ENCODE data around the gene RNF182. TPM values are rescaled to one million over a fixed set of nuclear protein-coding genes. Genes with fewer than 3 reads are reported as not detected.
A peak's percentile ranks its signal among the peaks of the same experiment; 100 is the strongest.

The RNF182 gene
- total RNA-seq, 1 donor from 2014 or later, result 2.8 TPM

DNA sequence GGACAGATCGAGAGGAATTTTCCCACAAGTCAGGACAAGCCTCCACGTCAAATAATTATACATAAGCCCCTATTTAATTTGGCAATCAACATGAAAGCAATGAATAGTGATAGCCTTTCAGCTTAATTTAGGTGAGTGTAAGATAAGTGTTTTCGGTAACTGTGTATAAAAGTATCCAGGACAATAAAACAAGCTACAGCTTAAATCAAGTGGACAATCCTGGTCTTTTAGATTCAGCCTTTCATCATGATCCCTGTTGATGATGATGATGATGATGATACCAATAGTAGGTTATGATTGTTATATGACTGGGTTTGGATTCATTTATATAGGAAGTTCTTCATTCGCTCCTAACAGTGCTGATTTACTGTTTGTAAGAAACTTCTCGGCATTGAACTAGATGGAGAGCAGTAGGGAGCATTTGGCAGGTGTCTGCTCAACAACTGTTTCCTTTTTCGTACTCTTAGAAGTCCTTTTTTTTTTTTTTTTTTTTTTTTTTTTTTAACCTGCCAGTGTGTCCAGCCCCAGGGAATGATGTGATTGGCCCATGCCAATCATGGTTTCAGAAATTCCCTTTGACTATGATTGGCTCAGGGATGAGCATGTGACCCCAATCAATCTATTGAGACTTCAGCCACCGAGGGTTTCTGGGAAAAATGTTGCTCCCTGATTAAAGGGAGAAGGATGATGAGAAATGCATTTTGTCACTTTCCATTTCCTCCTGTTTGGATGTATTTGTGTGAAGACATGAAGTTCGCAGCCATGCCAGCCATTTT lies 11.3 kb upstream of the RNF182 start:
- peaks cover 6% of the 10 kb centered on the region for H3K27me3 Mint-ChIP-seq
- H3K4me3 Mint-ChIP-seq, result no peak overlapping the region
- peaks cover 4% of the 10 kb centered on the region for H3K9me3 Mint-ChIP-seq
- TF ChIP-seq, protein P1, sequence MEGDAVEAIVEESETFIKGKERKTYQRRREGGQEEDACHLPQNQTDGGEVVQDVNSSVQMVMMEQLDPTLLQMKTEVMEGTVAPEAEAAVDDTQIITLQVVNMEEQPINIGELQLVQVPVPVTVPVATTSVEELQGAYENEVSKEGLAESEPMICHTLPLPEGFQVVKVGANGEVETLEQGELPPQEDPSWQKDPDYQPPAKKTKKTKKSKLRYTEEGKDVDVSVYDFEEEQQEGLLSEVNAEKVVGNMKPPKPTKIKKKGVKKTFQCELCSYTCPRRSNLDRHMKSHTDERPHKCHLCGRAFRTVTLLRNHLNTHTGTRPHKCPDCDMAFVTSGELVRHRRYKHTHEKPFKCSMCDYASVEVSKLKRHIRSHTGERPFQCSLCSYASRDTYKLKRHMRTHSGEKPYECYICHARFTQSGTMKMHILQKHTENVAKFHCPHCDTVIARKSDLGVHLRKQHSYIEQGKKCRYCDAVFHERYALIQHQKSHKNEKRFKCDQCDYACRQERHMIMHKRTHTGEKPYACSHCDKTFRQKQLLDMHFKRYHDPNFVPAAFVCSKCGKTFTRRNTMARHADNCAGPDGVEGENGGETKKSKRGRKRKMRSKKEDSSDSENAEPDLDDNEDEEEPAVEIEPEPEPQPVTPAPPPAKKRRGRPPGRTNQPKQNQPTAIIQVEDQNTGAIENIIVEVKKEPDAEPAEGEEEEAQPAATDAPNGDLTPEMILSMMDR (conservative IDR thresholded peaks at IDR 0.05), result no peak
- H3K27ac Mint-ChIP-seq, result peak overlapping the region; percentile 4
- H3K4me1 Mint-ChIP-seq (ENCODE audit: unreplicated experiment), result peaks cover 31% of the 10 kb centered on the region
- no peak for DNase-seq (ENCODE audit: extremely low spot score, unreplicated experiment)
- no peaks in the 10 kb centered on the region for H3K36me3 Mint-ChIP-seq

DNA sequence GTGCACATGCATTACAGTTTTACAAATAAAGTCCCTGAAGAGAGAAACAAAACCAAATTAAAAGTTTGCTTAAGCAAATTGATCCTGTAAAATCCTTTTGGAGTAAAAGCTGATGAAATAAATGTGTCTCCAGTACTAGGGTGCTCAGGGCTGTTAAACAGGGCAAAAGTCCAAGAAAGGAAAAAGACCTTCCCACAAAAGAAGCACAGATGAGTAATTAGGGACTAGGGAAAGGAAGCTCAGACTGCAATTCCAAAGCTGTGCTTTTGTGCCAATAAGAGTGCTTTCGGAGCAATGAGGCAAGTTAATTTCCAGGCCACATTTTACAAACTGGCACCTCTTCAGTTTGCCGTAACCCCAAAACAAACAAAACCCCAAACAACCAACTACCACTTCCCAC lies 10.4 kb upstream of the RNF182 start:
- no peak for DNase-seq (ENCODE audit: extremely low spot score, unreplicated experiment)
- no peaks in the 10 kb centered on the region for H3K36me3 Mint-ChIP-seq
- H3K4me3 Mint-ChIP-seq, result no peak overlapping the region

DNA sequence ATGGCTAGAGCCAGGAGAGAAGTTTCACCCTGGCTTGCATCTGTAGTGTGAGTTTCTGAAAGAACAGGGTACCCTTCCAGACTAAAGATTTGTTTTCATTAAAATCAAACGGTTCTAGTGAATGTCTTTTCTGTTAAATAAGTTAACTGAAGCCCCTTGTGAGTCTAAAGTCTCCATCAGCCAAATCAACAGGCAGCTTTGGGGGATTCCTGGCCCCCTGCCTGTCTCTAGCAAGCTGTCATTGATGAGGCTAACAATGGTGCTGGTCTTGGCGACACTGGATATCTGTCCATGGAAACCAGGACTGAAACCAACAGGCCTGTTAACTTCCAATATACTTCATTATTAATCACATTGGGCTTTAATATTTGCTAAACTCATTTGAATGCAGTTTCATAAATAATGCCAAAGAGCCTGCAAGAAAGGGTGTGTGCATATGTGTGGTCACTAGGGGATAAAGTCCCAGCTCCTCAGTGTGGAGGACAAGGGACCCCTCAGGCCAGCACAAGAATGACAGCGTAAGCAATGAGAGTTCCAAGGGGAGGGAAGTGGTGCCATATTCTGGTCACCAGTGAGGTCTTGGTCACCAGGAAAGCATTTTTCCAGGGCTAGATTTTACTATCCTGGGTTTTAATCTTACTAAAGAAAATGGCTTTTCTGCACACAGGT lies 9.1 kb upstream of the RNF182 start:
- TF ChIP-seq, protein P1 (conservative IDR thresholded peaks at IDR 0.05), result peak; percentile 48
- DNase-seq (ENCODE audit: extremely low spot score, unreplicated experiment), result no peak

More for the DNA sequence above, 10.4 kb upstream of the RNF182 start:
- Mint-ChIP-seq H3K27me3 (peaks cover 7% of the 10 kb centered on the region), H3K4me1 (ENCODE audit: unreplicated experiment) (peaks cover 37% of the 10 kb centered on the region), H3K9me3 (peaks cover 4% of the 10 kb centered on the region), H3K27ac (no peak overlapping the region)
- TF ChIP-seq, protein P1 (conservative IDR thresholded peaks at IDR 0.05), result no peak

DNA sequence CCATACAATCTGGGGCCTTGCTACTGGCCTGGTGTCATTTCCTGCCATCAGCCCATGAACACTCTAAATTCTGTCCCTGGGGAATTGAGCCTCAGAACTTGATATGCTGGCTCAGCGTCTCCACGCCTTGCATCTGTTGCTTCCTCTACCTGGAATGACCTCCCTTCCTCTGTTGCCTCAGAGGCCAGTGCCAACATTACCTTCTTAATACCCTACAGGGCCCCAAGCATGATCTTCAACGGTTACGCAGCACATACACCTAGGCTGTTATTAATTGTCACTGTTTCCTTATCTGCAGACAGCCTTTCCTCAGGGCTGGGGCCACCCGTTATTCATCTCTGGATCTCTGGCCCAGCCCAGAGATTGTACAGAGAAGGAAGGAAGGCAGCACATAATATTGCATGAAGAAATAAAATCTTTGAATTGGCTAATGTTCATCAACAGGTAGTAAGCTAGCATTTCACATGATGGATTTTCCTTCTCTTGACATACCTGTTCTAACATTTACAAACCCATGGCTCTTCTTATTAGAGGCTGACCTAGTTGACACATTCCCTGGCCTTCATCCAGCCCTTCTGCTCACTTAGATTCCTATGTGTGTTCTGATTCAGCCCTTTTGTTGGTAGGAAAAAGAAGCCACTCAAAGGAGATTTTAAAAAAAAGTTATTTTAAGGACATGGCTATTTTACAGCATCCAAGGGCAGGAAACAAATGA lies 8.4 kb upstream of the RNF182 start:
- peaks cover 37% of the 10 kb centered on the region for H3K4me1 Mint-ChIP-seq (ENCODE audit: unreplicated experiment)
- H3K27ac Mint-ChIP-seq, result peak overlapping the region; percentile 89

More for the DNA sequence above, 9.1 kb upstream of the RNF182 start:
- Mint-ChIP-seq H3K27me3 (peaks cover 7% of the 10 kb centered on the region), H3K9me3 (peaks cover 4% of the 10 kb centered on the region), H3K4me1 (ENCODE audit: unreplicated experiment) (peaks cover 37% of the 10 kb centered on the region), H3K4me3 (no peak overlapping the region), H3K36me3 (no peaks in the 10 kb centered on the region), H3K27ac (peak overlapping the region; percentile 89)

DNA sequence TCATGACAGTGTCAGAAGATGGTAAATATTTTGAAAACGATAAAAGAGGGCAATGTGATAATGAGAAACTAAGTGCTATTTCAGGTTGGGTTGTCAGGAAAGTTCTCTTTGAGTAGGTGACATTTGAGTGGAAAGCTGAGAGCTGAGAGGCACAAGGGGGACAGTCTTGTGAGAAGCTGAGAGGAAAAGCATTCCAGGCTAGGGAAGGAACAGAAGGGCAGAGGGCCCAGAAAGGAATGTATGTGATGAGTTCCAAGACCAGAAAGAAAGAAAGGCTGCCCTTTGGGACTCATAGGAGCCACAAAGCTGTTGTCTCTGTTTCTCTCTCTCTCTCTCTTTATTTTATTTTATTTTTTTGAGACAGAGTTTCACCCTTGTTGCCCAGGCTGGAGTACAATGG lies 7.6 kb upstream of the RNF182 start:
- H3K9me3 Mint-ChIP-seq, result peaks cover 4% of the 10 kb centered on the region
- TF ChIP-seq, protein P1 (conservative IDR thresholded peaks at IDR 0.05), result no peak
- peaks cover 7% of the 10 kb centered on the region for H3K27me3 Mint-ChIP-seq
- no peak overlapping the region for H3K4me3 Mint-ChIP-seq
- peaks cover 37% of the 10 kb centered on the region for H3K4me1 Mint-ChIP-seq (ENCODE audit: unreplicated experiment)
- no peak for DNase-seq (ENCODE audit: extremely low spot score, unreplicated experiment)
- H3K36me3 Mint-ChIP-seq, result no peaks in the 10 kb centered on the region
- peak overlapping the region; percentile 89 for H3K27ac Mint-ChIP-seq

More for the DNA sequence above, 8.4 kb upstream of the RNF182 start:
- H3K36me3 Mint-ChIP-seq, result no peaks in the 10 kb centered on the region
- DNase-seq (ENCODE audit: extremely low spot score, unreplicated experiment), result no peak
- H3K9me3 Mint-ChIP-seq, result peaks cover 4% of the 10 kb centered on the region
- H3K4me3 Mint-ChIP-seq, result peak overlapping the region; percentile 38
- TF ChIP-seq, protein P1 (conservative IDR thresholded peaks at IDR 0.05), result no peak
- H3K27me3 Mint-ChIP-seq, result peaks cover 7% of the 10 kb centered on the region

Data from type B pancreatic cell (in vitro differentiated cells).